HG03521 (cell line): ENCODE data around the gene LRRC58.
"Not testable (repeated sequence)": the region's sequence is repeated elsewhere in the genome, so short reads cannot be mapped to it uniquely, and the experiment has no call there.

ENCODE experiments used
- ATAC-seq: cut with Tn5 transposase; IDR thresholded peaks from one replicate; pipeline ENCODE4 v1.9.1; 2021; ENCODE audit warnings: mild to moderate bottlenecking, moderate library complexity; ENCODE audit not compliant: unreplicated experiment

The LRRC58 gene

GRCh38 chr3:120341658-120342346 lies 7.4 kb downstream of the LRRC58 start:
- ATAC-seq = no peak

GRCh38 chr3:120339362-120339761 lies 9.8 kb downstream of the LRRC58 start:
- ATAC-seq = no peak

- ATAC-seq = no peak
These were observed 10.6 kb downstream of the LRRC58 start for GRCh38 chr3:120338517-120338916.

GRCh38 chr3:120332646-120333045 lies 16.5 kb downstream of the LRRC58 start:
- ATAC-seq = no peak

- no peak for ATAC-seq
These were observed 18.1 kb downstream of the LRRC58 start for GRCh38 chr3:120331076-120331475.

- ATAC-seq = no peak
These were observed 22.4 kb downstream of the LRRC58 start for GRCh38 chr3:120326784-120327183.

GRCh38 chr3:120324190-120324589 lies 25.0 kb downstream of the LRRC58 start:
- no peak for ATAC-seq

GRCh38 chr3:120323761-120324160 lies 25.4 kb downstream of the LRRC58 start:
- not testable (repeated sequence) for ATAC-seq

GRCh38 chr3:120311863-120312794 lies 37.0 kb downstream of the LRRC58 start:
- ATAC-seq = no peak

GRCh38 chr3:120306519-120307455 lies 42.4 kb downstream of the LRRC58 start:
- no peak for ATAC-seq

GRCh38 chr3:120304616-120305015 lies 44.5 kb downstream of the LRRC58 start:
- no peak for ATAC-seq

- no peak for ATAC-seq
These were observed 46.8 kb downstream of the LRRC58 start for GRCh38 chr3:120302361-120302760.

GRCh38 chr3:120300971-120301370 lies 48.2 kb downstream of the LRRC58 start:
- no peak for ATAC-seq

GRCh38 chr3:120299403-120299802 lies 49.8 kb downstream of the LRRC58 start:
- no peak for ATAC-seq

- no peak for ATAC-seq
These were observed 50.2 kb downstream of the LRRC58 start for GRCh38 chr3:120298996-120299395.

- ATAC-seq = not testable (repeated sequence)
These were observed 57.6 kb downstream of the LRRC58 start for GRCh38 chr3:120291552-120291951.

- no peak for ATAC-seq
These were observed 59.5 kb downstream of the LRRC58 start for GRCh38 chr3:120289636-120290035.

- no peak for ATAC-seq
These were observed 62.7 kb downstream of the LRRC58 start for GRCh38 chr3:120286465-120286864.

GRCh38 chr3:120285508-120285841 lies 63.7 kb downstream of the LRRC58 start:
- ATAC-seq = no peak

GRCh38 chr3:120284747-120285507 lies 64.2 kb downstream of the LRRC58 start, which contains the start of gene GPR156:
TSS of gene GPR156 (minus strand) at chr3:120285222. CDS start at chr3:120244098, 41,124 bp downstream.
- ATAC-seq = no peak
